ENCODE results near the gene KCTD11. TPM values are rescaled to one million over a fixed set of nuclear protein-coding genes. Genes with fewer than 3 reads are reported as not detected.

The KCTD11 gene
- total RNA-seq, 1 donor: 6.9 TPM

DNA sequence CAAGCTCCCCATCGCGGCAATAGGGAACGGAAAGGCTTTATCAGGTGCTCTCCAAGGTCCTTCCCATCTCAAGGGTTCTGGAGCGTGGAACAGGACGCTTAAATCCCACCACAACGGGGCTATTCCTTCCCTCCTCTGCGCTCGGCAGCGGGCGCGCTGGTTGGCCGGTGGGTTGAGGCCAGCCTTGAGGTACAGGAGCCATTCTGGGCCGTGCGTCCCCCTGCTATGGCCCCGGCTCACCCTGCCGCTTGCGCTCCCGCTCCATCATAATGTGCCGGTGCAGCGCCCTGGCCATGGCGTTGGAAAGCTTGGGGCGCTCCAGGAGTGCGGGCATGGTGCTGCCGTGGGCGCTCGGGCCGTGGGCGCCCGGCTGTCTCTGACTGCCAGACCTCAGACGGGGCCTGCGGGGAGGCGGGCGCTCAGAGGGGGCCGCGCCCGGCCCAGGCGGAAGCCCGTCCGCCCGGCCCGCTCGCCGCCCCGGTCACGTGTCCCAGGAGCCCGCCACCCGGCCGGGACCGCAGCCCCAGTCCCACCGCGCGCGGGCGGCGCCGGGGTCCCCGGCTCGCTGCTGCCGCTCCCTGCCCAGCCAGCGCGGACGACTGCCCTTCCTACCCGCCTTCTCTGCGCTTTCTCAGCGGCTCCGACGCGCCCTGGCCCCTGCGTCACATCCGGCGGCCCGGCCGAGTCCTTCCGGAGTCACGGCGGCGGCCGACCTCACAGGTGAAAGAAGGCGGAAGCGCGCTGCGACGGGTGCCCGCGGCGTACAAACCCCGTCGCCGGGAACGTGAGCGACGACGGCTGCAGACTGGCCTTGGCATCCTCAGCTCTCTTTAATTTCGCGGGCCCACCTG is 37.0 kb upstream of the KCTD11 start, which contains the start of gene GPS2:
GPS2 (minus strand) TSS at position 642 of the 851 bp plus-strand sequence; CDS start at position 334, 308 bp downstream.
- TF ChIP-seq, protein P1, sequence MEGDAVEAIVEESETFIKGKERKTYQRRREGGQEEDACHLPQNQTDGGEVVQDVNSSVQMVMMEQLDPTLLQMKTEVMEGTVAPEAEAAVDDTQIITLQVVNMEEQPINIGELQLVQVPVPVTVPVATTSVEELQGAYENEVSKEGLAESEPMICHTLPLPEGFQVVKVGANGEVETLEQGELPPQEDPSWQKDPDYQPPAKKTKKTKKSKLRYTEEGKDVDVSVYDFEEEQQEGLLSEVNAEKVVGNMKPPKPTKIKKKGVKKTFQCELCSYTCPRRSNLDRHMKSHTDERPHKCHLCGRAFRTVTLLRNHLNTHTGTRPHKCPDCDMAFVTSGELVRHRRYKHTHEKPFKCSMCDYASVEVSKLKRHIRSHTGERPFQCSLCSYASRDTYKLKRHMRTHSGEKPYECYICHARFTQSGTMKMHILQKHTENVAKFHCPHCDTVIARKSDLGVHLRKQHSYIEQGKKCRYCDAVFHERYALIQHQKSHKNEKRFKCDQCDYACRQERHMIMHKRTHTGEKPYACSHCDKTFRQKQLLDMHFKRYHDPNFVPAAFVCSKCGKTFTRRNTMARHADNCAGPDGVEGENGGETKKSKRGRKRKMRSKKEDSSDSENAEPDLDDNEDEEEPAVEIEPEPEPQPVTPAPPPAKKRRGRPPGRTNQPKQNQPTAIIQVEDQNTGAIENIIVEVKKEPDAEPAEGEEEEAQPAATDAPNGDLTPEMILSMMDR (IDR thresholded peaks at IDR 0.05; ENCODE audit: insufficient read depth, low read length): no peak
- DNase-seq (ENCODE audit: low read depth): peak; percentile 67
- H3K4me3 ChIP-seq (ENCODE audit: low read depth, low read length): peak within 1 kb of the TSS; percentile 90

DNA sequence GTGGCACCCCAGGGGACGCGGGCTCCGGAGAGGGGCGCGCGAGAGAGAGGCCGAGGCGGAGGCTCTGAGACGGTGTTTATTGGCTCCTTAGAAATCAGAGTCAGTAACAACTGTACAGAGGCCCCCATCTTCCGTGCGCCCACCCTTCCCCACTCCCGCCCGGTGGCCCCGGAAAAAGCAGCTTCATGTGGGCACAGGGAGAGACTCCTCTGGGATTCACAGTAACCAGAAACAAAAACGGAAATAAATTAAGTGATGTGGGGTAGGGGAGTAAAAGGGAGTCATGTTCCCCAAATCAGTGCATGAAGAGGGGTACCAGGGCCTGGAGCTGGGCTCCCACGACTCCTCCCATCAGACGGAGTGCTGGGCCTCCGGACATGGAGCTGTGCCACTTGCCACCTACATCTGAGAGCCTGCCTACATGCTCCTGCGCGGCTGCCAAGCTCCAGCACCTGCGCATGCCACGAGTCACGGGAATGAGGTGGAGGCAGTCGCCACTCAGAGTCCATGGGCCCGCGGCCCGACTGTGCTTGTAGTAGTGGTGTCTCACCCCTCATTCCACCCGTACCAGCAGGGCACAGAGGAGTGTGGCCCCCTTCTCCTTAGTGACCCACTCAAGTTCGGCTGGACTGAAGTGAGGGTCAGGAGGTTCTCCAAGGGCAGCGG is 36.3 kb upstream of the KCTD11 start:
- peak overlapping the region; percentile 90 for H3K4me3 ChIP-seq (ENCODE audit: low read depth, low read length)
- DNase-seq (ENCODE audit: low read depth): no peak
- TF ChIP-seq, protein P1 (IDR thresholded peaks at IDR 0.05; ENCODE audit: insufficient read depth, low read length): no peak

DNA sequence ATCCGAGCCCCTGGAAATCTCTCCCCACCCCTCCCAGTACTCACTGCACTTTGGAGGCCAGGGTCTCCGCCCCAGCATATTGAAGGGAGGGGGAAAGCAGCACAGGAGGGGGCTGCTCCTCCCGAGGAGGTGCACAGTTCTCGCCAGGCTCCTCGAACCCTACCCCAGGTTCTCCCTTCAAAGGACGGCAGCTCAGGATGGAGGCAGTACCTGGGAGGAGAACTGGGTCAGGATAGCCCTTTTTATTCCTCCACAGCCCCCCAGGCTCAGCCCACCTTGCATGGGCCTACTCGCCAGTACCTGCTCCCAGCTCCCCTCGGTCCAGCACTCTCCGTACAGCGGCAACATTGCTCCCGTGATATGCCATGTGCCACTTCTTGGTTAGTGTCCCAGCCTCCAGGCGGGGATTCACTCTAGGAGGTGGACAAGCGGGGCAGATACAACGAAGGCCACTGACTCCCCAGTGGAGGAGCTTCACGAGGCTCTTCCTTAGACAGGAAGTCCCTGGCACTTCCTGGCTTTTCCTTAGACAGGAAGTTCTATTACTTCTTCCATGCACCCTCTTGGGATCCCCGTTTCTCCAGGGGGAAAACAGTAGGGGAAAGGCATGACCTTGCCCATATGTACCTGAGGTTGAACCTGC is 34.7 kb upstream of the KCTD11 start:
- no peak for DNase-seq (ENCODE audit: low read depth)

DNA sequence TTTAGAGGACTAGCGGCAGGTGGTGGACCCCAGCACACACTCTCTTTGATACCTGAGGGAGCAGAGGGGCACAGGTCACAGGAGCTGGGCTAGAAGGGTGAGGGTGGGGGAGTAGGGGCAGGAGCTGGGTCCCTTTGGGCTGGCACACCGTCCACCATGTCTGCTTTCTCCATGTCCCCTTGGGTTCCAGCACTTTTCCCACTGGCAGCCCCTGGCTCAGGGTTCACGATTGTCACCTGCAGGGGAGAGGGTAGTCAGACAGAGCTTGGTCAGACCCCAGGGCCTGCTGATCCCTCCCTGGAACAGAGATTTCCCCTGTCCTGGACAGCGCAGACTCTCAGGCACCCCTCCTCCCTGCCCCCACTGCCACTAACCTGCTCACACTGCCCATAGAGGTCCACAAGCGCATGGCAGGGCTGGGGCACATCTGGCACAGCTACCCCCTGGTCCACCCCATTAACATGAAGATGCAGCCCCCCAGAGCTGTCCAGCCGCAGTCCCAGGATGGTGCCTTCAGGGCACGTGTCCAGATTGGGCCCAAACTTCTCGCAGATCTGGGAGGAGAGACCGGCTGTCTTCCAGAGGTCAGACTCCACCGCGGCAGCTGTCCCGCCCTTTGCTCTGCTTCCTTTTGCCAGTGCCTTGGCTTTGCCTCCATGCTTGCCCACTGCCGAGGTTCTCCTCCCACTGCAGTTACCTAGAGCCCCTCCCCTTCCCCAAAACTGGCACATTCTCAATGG is 33.7 kb upstream of the KCTD11 start:
- no peak overlapping the region for H3K4me3 ChIP-seq (ENCODE audit: low read depth, low read length)
- DNase-seq (ENCODE audit: low read depth): no peak
- TF ChIP-seq, protein P1 (IDR thresholded peaks at IDR 0.05; ENCODE audit: insufficient read depth, low read length): no peak

More for the DNA sequence above, 34.7 kb upstream of the KCTD11 start:
- TF ChIP-seq, protein P1 (IDR thresholded peaks at IDR 0.05; ENCODE audit: insufficient read depth, low read length): no peak
- H3K4me3 ChIP-seq (ENCODE audit: low read depth, low read length): no peak overlapping the region

DNA sequence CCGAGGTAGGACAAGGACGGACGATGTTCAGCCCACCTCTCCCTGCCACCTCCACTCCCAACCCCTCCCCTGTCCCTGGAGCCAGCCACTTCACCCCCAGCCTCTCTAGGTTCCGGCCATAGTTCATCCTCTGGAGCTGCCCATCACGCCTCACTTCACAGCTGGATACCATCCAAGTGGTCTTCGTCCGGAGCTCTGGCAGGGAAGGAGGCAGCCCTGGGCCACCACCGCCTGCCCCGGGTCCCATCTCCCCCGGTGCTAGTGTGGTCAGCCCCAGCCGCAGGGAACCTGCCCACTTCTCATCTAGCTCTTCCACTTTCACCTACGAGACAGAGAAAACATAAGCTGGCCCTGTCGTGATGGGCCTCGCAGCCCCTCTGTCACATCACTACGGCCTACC is 30.5 kb upstream of the KCTD11 start:
- no peak for DNase-seq (ENCODE audit: low read depth)
- TF ChIP-seq, protein P1 (IDR thresholded peaks at IDR 0.05; ENCODE audit: insufficient read depth, low read length): no peak
- no peak overlapping the region for H3K4me3 ChIP-seq (ENCODE audit: low read depth, low read length)

DNA sequence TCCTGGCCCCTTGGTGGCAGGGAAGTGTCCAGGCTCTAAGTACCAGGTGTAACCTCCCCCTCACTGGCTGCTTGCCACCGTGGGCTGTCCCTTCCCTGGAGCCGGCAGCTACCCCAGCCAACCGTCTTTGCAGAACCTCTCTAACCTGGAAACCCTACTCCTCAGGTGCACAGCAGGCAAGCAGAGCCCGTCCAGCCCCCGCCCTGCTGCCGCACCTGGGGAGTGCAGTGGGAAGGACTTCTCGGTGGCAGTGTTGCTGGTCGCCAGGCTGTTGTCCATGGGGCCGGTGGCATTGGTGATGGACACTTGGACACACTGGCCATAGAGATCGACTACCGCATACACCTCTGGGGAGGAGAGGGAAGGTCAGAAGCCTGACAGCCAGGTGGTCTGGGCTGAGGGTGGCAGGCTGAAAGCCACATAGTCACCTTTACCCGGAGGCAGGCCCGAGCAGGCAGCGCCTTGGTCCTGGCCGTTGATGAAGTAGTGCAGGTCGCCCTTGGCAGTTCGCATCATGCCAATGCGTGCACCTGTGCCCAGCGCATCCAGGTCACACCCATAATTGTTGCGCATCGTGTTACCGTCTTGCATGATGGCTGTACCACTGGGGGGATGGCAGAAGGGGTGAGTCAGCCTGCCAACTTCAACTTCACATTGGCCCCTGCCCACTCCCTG is 29.3 kb upstream of the KCTD11 start:
- no peak overlapping the region for H3K4me3 ChIP-seq (ENCODE audit: low read depth, low read length)
- TF ChIP-seq, protein P1 (IDR thresholded peaks at IDR 0.05; ENCODE audit: insufficient read depth, low read length): no peak
- no peak for DNase-seq (ENCODE audit: low read depth)
